NCI-H2171 treated with DMSO at 0.1 percent for 48 hours (cell line): ENCODE measurements around the gene DOHH.
A peak's percentile ranks its signal among the peaks of the same experiment; 100 is the strongest.

Experiments used
- DNase-seq: peaks from one replicate; lab custom pipeline; 2025; lab: John Stamatoyannopoulos, UW

Gene DOHH, protein sequence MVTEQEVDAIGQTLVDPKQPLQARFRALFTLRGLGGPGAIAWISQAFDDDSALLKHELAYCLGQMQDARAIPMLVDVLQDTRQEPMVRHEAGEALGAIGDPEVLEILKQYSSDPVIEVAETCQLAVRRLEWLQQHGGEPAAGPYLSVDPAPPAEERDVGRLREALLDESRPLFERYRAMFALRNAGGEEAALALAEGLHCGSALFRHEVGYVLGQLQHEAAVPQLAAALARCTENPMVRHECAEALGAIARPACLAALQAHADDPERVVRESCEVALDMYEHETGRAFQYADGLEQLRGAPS

DNA sequence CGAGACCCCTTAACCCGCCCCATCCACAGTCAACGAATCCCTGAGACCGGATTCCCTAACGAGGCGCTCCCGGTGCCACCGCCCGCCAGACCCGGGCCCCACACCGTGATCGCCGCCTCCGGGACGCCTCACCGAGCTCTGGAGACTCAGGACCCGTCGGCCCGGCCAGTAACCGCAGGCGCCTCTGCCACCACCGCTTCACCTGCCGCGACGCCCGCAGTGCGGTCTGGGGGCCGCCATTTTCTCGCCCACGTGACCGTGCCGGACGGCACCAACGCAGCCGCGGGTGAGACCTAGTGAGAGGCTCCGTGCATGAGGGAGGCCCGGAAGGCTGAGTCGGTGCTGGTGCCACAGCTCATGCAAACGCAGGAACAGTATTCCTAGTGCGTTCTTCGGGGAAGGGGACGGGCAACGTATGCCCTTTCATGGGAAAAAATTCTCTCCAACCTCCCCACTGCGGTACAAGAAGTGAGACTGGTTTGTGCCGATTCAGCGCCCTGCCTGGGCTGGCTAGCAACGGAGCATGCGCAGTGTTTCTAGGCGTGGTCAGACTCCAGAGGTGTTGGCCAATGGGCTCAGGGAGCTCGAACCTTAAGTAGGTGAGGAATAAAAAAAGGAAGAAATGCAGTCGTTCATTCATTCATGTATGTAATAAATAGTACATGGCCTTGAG is at the start of gene DOHH:
DOHH (minus strand) TSS at position 246 of the 673 bp plus-strand sequence. CDS start 3,860 bp downstream, outside the sequence.
- peak; percentile 98 for DNase-seq

DNA sequence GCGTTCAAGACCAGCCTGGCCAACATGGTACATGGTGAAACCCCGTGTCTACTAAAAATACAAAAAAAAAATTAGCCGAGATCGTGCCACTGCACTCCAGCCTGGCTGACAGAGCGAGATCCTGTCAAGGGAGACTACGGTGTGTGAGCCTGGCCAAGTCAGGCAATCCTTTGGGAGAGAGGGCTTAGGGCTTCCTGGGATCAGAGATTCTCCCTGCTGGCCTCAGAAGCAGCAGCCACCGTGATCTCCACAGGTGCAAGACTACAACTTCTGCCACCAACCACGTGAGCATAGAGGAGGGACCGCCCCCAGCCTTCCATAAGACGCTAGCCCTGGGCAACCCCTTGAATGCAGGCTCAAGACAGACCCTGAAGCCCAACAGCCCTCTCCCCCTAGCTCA is 49.3 kb upstream of the DOHH start:
- no peak for DNase-seq

DNA sequence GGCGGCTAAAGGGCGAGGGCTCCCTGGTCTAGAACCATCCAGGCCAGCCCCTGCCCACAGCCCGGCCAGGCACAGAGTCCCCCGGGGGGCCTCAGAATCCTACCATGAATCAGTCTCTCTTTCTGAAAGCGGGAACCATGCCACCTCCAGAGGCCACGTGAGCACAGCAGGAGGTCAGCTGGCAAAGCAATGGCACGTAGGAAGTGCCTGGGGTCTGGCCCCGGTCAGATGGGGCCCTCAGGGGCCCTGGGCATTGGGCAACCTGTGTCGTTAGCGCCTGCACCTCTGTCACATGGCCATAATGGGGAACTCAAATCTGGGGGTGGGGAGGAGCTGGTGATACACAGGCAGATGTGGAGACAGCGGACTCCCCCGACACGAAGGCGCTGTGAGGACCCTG is 48.1 kb upstream of the DOHH start:
- DNase-seq, result no peak

DNA sequence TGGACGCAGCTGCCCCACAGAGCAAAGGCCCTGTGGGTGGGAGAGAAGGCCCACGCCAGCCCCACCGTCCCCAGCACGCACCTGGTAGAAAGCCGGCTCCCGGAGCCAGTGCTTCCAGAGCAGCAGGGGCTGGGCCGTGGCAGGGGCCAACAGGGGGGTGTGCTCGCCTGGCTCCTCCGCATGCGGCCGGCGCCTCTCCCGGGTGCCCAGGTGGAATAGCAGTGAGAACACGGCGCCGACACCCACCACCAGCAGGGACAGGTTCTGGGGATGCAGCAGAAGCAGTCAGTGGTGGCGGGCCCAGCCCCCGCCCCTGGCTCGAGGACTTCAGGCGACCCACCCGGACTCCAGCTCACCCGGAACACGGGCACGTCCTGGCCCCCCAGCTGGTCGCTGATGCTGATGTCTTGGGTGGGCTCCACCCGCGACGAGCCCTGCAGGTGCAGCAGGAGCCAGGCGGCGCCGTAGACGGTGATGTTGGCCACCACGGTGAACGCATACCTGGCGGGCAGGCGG is 47.4 kb upstream of the DOHH start:
- no peak for DNase-seq

DNA sequence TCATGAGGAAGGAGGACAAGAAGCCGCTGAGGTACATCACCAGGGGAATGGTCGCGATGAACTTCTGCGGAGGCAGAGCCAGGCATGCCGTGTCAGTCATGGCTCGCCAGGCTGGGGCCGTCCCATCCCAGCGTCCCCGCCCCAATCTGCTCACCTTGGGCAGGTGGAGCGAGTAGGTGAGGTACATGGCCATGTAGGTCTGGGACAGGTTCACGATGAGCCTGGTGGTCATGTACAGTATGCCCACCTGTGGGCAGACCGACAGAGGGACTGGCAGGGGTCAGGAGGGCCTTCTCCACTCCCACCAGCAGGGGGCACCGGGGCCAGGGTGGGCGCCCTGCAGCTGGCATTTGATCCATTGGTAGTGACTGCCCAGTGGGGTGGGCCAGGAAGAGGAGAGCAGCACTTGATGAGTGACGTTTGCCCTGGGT is 46.8 kb upstream of the DOHH start:
- DNase-seq, result no peak

DNA sequence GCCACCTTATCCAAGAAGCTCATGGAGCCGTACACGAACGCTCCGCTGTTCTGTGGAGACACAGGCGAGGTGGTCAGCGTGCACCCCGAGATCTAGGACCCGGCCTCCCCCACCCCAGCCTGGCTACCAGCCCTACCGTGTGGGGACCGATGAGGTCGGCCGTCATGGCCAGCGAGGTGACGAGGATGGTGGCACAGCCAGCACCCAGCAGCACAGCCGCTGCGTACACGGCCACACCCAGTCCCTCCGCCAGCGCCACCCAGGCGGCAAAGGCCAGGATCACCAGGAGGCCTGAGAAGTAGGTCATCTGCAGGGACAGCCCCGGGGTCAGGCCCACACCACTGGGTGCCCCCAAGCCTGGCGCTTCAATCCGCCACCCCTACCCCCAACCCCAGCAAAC is 45.6 kb upstream of the DOHH start:
- DNase-seq, result no peak

DNA sequence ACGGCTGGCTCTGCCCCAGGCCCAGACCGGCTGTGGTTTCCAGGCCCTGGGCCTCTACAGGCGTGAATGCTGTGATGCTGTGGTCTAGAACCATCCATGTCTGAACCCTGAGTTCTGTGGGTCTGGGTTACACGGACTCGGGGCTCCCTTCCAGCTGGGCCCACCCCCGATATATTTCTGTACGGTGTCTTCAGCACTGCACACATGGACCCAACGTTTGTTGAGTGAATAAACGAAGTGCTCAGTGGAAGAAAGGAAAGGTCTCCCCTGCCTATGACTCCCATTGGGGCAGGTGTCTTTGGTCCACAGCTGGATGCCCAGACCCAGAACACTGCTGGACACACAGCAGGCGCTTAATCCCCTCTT is 45.2 kb upstream of the DOHH start:
- no peak for DNase-seq

DNA sequence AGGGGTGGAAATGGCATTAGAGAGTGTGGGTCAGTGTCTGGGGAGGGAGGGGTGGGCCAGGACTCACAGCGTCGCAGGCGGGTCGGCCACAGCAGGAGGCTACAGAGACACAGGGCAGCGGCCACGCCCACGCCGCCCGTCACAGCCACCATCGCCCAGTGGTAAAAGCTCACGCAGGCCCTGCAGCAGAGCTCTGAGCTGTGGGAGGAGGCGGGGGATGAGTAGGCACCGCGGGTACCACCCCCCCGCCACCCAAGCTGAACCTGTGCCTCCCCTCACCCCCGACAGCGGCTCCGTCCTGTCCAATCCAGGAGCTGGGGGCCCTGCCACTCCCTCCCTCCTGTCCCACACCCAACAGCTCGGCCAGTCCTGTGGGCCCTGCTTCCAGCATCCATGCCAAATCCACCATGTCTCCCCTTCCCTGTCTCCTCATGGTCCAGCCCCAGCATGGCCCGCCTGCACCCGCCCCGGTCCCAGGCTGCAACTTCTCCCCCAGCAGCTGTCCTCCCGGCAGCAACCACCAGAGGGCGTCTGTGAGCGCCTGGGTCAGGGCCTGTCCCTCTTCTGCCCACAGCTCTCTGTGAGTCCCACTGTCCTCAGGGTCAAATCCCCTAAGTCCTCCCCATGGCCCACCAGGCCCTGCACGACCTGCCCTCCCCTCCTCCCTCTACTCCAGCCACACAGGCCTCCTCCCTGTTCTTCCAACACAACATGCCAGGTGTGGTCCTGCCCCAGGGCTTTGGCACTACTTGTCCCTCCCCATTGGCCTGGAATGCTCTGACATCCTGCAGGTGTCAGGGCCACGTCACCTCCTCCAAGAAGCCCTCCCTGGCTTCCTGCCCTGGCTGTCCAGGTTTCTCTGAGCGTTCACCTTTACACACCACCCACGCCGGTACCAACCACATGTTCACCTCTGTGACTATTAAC is 44.5 kb upstream of the DOHH start:
- DNase-seq, result no peak

DNA sequence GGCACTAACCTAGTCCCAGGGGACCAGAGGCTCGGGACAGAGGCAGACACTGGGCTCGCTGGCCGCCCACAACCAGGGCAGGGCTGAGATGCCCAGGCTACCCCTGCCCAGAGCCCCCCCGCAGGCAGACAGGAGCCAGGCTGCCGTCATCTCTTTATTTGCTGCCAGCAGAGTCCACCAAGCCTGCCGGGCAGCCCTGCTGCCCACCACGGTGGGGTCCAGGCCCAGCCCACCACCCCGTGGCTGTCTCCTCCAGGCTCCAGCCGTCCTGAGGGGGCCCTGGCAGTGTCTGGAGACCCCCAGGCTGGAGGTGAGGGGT is 43.5 kb upstream of the DOHH start:
- DNase-seq, result no peak

DNA sequence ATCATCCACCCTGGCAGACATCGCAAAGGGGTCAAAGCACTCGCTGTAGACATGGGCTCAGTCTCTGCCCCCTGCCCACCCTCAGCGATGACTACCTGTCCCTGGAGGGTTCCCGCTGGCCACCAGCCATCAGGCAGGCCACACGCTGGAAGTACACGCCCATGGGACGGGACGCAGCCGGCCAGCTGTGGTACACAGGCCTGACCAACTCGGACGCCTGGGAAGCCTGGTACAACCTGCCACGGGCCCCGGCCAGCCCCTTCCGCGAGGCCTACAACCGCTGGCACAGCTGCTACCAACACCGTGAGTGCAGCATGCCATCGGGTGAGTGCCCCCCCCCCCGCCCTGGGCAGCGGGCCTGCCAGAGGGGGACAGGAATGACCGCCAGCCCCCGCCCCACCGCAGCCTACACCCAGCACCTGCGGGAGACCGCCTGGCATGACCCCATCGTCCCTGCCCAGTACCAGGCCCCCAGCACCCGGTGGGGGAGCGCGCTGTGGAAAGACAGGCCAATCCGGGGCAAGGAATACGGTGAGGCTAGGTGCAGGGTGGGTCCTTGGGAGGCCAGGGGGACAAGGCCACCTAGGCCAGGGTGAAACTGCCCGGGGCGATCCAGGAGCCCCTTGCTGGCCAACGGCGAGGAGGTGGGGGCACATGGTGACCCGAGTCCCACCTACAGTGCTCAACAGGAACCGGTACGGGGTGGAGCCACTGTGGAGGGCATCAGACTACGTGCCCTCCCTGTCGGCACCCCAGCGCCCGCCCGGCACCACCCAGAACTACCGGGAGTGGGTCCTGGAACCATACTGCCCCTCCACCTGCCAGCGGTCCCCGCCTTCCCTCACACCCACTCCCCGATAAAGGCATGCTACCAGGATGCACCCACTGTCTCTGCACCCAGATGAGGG is 42.9 kb upstream of the DOHH start:
- no peak for DNase-seq

DNA sequence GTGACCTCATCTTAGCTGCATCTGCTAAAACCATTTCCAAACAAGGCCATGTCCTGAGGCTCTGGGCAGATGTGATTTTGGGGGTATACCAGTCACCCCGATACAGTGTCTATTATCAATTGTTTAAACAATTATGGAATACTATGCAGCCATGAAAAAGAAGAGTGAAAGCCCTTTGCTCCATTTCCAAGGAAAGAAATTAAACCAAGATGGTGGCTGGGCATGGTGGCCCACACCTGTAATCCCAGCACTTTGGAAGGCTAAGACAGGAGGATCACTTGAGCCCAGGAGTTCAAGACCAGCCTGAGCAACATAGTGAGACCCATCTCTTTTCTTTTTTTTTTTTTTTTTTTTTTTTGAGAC is 39.3 kb upstream of the DOHH start:
- no peak for DNase-seq

DNA sequence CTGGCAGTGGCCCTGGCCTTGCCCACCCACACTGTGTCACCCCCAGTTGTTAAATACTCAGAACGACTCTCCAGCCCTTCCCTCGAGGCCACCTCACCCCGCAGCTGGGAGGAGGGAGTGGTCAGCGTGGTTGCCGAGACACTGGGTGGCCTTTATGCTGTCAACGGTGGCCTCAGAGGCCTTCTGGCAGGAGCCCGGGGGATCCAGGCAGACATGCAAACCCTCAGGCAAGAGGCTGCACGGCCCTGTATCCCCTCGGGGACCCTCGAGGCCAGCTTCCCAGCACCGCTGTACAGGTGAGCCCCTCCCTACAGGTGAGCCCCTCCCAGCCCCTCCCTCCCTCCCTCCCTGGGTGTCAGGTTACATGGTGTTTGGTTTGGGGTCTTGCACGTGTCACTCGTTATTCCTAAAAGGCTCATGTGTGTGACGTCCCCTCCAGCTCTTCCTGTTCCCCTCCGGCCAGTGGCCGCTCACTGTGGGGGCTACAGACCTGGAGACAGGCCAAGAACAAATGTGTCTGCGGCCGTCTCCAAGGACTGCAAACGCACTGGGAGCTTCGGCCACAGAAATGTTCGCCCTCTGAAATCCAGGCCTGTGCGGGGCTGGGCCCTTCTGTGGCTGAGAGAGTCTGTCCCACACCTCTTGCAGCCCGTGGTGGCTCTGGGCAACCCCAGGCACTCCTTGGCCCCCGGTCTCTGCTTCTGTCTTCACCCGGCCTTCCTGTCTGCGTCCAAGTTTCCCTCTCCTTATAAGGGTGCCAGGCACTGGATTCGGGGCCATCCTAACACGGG is 38.7 kb upstream of the DOHH start, which contains the start of gene TEKTIP1:
TEKTIP1 (plus strand) TSS at position 210 of the 791 bp plus-strand sequence; CDS start at position 214, 4 bp downstream.
- peak; percentile 37 for DNase-seq

DNA sequence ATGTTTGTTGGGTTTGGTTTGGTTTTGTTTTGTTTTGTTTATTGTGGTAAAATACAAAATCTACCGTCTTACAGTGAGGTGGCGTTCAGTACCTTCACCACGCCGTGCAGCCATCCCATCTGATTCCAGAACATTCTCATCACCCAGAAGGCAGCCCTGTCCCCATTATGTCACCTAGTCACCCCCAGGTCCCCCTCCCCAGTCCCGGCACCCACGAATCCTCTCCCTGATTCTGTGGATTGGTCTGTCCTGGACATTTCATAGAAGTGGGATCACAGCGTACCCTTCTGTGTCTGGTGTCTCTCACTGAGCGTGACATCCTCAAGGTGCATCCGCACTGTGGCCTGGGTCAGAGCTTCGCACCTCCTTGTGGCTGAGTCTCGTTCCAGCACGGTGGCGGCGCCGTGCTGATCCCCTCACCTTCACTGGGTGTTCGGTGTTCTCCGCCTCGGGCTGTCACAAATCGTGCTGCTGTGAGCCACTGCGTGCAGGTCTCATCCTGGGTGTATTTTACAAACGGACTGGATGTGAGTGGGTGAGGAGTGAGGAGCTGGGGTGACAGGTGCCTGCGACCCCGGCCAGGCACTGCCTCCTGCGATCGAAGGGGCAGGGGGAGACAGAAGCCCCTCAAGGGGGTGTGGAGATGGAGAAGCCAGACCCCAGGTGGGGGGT is 37.9 kb upstream of the DOHH start:
- DNase-seq, result no peak

DNA sequence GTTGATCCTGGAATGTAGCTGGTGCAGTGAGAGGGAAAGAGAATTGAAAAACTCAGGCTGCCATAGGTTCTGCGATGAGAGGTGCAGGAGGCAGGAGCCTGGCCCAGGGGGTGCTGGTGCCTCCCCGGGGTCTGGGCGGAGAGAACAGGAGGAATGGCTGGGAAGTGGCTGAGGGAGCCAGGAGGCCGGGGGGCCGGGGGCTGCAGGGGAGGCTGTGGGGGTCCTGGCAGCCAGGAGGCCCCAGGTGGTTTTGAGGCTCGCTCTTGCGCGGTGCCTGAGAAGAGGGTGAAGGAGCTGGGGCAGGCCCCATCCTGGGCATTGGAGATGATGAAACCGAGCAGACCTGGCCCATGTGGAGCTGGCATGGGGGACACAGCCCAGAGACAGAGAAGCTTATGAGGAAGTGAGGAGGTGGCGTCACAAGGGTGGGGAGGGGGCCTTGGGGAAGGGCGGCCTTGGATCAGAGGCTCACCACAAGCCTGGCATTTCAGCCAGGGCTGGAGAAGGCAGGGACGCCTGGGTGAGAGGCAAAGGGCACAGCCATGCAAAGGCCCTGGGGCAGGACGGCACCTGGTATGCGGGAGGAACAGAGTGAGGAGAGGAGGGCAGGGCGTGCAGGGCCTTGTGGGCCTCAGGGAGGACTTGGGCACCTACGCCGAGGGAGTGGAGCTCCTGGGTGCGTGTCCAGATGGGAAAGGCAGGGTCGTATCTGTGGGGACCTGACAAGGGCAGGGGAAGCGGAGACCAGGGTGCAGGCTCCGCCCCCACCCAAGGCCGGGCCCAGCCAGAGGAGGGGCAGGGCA is 37.2 kb upstream of the DOHH start:
- DNase-seq, result no peak

DNA sequence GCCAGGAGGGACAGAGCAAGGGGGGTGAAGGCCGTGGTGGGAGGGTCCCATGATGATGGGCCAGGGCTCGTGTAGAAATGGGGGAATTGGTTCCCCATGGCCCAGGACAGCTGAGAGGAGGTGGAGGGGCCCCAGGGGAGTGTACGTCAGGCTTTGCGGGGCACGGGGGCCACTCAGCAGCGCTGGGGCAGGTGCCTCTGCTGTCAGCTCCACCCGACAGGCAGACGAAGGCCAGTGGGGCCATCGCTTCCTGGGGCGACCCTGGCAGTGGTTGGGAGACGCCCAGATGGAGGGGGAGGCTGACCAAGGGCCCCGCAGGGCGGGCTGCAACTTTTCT is 36.6 kb upstream of the DOHH start:
- no peak for DNase-seq

DNA sequence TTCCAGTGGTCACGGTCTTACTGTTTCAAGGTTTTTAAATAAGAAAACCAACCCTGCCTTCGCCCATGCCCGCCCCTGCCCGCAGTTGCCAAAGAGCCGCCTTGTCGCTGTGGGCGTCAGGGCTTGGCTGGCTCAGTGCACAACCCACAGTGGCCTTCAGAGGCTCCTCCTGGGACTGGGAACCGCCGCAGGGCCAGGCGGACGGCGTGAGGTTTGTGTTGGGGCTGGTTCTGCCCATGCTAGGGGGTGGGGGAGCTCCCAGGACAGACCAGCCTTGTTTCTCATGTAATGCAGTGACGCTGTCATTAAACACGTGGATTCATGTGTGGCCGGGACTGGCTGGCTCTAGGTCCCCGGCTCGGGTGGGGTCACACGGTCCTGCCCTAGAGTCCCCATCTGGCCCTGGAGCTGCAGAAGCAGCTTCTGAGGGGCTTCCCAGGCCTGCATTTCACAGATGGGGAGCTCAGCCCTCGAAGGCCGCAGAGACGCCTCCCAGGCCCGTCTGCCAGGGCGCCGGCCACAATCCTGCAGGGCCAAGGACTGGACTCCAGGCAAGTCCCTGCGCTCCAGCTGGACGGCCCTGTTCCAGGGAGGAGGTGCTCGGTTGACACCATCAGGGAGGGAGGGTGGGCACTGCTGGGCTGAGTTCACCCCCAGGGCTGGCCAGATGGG is 36.1 kb upstream of the DOHH start:
- no peak for DNase-seq

DNA sequence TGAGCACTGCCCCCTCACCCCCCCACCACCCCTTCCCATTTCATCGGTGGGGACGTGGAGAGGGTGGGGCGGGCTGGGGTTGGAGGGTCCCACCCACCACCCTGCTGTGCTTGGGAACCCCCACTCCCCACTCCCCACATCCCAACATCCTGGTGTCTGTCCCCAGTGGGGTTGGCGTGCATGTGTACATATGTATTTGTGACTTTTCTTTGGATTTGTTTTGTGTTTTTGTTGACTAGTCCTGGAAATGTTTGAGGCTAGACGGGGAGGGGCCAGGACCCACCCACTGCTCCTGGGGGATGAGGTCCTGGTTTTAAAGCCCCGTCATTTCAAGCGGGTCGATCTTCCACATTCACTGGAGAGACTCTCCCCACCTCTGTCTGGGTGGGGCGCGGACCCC is 35.5 kb upstream of the DOHH start:
- DNase-seq, result no peak

DNA sequence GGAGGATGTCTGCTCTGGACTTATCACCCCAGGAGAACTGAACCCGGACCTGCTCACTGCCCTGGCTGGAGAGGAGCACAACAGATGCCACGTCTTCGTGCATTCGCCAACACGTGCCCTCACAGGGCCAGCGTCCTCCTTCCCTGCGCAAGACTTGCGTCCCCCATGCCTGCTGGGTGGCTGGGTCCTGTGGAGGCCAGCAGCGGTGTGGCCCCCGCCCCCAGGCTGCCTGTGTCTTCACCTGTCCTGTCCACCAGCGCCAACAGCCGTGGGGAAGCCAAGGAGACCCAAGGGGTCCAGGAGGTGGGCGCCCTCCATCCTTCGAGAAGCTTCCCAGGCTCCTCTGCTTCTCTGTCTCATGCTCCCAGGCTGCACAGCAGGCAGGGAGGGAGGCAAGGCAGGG is 35.1 kb upstream of the DOHH start:
- DNase-seq, result no peak

DNA sequence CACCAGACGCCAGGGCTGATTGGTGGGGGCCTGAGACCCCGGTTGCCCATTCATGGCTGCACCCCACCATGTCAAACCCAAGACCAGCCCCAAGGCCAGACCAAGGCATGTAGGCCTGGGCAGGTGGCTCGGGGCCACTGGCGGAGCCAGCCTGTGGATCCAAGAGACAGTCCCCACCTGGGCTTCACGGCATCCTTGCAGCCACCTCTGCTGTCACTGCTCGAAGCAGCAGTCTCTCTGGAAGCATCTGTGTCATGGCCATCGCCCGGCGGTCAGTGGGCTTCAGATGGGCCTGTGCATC is 34.7 kb upstream of the DOHH start:
- no peak for DNase-seq
